ENCODE results near the gene NFIB. TPM values are rescaled to one million over a fixed set of nuclear protein-coding genes. Genes with fewer than 3 reads are reported as not detected.

Gene NFIB
- polyA plus RNA-seq, 4 donors: 17.7 to 53.9 (median 26.4) TPM

DNA sequence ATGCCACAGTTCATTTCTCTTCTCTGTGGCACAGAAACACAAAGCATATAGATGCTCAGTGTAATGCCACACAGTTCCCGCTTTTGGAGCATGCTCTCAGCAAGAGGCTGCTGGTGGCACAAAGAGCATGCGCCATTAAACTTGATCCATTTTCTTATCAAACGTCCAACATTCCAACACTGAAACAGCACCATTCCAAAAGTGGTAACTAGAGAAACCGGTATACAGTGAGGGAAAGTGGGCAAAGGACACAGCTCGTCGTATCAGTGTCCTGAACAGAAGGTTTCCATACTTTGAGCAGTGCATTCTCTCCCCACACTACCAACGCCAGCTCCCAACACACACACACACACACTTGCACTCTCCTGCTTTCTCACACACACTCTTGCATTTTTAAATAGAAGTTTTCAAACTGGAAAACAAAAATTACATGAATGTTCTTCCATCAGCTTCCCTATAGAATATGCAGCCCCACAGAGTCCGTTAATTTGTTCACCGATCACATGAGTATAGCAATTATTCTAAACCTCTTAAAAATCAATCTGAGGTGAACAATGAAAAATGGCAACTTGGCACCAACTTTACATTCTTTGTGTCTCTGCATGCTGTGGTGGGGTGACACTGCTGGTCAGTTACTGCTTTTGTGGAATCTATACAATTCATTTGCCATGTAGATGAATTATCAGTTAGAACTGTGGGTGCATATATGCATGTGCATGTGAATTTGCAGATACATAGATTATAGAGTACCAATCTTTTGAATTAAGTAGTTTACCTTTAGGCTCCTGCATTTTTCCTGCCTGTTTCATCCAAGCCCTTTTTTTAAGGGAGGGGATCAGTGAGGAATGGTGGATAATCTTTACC, 5.7 kb downstream of the NFIB start:
- no peak for DNase-seq (ENCODE audit: low read depth in 4 of 4, low spot score in 3 of 4)

DNA sequence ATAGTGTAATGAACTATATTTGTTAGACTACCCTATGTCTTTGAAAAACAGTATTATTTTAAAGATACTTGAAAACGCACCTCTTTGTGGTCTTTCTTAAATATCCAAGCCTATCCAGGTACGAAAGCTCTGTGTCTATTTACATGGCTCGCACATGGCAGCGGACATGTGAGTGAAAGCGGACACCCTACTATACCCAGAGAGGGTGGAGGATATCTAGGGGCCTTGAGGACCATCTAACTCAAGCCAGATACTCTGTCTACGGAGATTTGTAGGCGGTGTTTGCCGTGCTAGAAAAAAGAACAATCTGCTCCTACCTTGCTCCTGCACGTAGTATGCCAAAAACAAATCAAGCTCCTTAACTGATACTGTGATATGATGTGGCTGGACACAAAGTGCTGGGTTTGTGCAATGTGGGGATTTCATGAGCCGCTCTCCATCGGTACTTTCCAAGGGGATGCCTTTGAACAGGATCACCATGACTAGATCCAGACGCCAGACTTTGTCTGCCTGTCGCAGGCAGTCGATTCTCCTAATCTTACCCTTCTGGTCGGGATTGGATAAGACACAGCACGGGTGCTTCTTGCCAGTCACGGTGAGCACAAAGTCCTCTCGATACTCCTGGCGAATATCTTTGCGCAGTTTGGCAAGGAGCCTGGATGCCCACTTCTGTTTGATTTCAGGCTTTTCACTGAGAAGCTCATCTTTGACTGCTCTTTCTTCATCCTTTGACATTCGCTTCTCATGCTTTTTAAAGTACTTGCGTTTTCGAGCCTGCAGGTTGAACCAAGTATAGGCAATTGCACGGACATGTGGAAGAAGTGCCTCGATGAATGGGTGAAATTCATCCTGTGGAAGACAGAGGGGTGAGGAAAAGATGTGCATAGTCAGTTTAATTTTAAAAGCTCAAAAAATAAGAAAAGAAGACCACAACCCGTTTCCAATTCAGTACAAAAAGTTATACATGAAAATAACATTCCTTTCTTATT, 7.0 kb downstream of the NFIB start:
- no peak for DNase-seq (ENCODE audit: low read depth in 4 of 4, low spot score in 3 of 4)

DNA sequence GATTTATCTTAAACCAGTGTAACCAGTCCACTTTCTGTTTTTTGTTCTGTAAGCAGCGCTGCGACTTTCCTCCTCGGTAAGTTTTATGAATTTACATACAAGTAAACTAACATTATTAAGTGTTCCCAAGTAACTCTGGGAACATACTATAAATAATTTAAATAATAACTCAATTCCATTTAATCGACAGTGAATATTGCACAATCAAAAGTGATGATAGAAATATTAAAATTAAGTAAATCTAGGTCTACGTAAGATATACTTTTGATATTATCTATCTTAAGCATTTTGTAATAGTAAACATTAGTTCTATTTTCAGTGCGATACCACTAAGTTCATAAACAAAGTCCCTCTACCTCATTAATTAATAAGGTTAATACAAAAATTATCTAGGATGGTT, 7.8 kb downstream of the NFIB start:
- DNase-seq (ENCODE audit: low read depth in 4 of 4, low spot score in 3 of 4): no peak

DNA sequence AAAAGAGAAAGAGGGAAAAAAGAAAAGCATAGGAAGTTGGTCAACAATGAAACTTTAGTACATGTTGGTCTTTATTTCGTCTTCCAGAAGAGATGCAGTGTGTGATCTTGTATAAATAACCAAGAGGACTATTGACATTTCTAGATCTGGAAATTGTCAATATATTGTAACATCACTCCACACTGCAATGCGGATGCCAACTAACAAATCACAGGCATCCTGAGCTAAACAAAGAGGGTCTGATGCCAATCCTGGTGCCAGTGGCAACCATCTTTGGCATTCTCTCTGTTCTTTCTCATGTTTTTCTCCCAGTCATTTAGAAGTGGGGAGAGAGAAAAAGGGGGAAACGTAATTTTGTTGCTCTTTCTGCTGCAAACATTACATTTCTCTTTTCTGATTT, 9.7 kb downstream of the NFIB start:
- no peak for DNase-seq (ENCODE audit: low read depth in 4 of 4, low spot score in 3 of 4)

DNA sequence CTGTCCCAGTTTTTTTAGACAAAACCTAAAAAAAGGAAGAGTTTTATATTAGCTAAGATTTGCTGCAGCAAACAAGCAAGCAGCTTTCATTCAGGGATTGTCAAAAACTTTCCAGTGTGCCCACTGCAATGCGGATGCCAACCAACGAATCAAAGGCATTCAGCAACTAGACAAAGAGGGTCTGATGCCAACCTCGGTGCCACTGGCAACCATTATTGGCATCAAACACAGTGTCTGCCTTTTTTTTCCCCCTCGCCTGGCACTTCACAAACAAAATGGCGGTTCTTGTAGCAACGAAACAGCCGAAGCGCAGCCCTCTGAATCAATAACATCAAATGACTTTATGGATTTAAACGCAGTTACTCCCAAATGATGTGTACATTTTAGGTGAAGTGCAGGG, 10.4 kb downstream of the NFIB start:
- no peak for DNase-seq (ENCODE audit: low read depth in 4 of 4, low spot score in 3 of 4)

DNA sequence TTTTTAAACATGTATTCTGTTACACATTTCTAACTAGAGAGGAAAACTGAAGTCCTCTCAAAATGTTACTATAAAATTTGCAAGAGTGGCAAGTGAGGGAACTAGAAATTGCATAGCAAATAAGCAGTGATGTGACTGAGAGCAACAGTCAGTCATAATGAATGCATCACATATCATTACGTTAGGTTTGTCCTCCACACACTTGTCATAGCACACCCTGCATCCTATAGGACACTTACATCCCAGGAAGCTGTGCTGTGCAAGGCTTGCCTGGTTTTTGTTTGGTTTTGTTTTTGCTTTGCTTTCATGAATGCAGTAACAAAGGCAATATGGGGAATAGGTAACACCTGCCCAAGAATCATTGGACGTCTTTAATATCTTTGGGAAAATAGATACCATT, 10.8 kb downstream of the NFIB start:
- DNase-seq (ENCODE audit: low read depth in 4 of 4, low spot score in 3 of 4): no peak

DNA sequence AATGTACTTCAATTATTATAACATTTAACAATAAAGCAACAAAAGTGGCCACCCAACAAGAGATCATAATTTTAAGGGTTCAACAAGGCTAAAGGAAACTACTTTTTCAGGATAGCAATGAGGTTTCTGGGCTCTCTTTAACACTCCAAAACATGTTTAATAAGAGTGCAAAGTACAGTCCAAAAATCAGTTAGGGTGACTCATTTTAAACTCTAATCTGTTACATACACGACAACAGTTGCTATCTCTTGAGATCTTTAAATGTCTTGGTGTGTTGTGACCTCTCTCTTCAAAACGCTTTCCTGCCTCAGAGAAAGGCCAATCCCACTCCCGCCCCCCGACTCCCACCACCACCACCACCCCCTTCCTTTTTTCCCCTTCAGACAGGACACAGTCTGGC, 11.5 kb downstream of the NFIB start:
- no peak for DNase-seq (ENCODE audit: low read depth in 4 of 4, low spot score in 3 of 4)

DNA sequence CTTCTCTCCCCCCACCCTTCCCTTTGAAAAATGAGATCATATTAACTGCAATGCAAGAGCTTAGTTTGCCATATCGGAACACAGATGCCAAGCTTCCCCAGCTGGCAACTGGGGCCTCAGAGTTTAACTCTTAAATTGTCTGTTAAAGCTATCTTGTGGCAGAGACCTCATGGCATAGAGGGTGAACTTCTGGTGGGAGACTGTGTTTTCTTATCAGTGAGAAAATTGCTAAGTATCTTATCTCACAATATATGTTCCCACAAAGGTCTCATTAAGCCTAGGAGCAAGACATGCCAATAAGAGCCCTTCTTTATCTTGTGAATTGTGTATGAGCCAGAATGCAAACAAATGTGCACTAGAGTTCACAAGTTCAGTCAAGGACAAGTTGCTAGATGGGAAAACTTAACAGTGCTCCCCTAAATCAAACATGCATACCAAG, 12.3 kb downstream of the NFIB start:
- DNase-seq (ENCODE audit: low read depth in 4 of 4, low spot score in 3 of 4): no peak

DNA sequence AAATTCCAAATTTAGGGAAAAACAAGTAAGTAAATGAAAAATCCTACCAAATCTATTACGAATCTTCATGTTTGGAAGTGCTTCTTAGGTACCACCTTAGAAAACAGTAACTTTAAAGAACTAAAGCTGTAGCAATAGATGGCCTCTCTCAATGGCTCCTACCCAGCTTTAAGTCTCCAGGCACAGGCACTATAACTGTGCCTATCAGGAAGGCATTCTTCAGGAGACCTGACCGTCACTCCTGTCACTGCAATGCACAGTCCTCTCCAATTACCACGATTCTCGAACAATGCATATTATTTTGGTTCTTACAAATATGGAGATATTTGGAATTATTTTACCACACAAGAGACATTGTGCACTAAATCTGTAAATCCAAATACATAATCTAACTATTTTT, 12.9 kb downstream of the NFIB start:
- no peak for DNase-seq (ENCODE audit: low read depth in 4 of 4, low spot score in 3 of 4)

DNA sequence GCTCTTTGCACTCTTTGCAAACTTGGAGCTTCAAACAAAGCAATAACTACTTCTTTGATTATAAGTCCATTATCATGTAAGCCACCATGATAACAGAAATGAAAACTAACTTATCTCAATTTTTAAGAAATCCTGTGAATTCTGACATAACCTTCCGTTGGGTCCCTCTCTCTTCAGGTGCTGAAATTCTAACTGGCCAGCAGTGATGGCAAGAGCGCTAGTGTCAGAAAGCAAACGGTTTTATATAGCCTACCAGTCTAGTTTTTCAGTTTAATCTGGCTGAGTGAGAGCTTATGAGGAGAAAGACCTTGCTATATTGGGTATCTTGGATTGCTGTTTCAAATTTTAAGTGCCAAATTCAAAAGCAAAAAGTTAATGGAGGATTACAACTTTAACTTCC, 13.4 kb downstream of the NFIB start:
- DNase-seq (ENCODE audit: low read depth in 4 of 4, low spot score in 3 of 4): no peak

DNA sequence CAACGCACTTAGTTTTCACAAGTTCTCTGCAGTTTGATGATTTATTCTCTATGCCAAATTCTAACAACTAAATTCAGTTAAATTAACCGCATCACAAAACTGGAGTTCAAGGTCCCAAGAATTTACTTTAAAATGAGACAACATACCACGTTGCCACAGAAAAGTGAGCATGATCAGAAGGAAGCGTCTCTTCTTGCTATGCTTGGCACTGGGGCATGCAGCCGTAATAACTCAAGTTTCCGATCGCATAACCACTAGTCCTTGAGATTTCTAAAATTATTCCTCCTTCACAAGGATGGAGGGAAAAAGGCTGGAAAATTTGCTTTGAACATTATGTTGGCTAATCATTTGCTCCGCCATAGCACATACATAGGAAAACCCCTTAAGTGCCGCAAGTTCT, 13.9 kb downstream of the NFIB start:
- DNase-seq (ENCODE audit: low read depth in 4 of 4, low spot score in 3 of 4): no peak

DNA sequence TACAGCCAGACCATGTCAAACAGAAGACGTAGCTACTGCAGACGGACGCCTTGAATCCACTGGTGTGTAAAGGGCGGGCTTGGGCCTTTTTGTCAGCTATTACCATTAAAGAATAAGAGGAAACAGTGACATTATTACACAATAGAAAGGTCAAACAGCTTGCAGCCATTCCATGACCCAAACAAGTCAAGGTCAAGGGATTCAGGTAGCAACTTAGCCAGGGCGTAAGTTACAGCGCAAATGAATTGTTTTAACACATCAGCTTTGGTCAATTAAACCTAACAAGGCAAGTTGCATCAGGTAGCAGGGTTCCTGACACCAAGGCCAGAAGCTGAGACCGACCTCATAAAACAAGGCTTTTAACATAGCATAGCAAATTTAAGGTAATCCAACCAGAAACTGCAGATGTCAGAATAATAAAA, 15.3 kb downstream of the NFIB start:
- DNase-seq (ENCODE audit: low read depth in 4 of 4, low spot score in 3 of 4): no peak

DNA sequence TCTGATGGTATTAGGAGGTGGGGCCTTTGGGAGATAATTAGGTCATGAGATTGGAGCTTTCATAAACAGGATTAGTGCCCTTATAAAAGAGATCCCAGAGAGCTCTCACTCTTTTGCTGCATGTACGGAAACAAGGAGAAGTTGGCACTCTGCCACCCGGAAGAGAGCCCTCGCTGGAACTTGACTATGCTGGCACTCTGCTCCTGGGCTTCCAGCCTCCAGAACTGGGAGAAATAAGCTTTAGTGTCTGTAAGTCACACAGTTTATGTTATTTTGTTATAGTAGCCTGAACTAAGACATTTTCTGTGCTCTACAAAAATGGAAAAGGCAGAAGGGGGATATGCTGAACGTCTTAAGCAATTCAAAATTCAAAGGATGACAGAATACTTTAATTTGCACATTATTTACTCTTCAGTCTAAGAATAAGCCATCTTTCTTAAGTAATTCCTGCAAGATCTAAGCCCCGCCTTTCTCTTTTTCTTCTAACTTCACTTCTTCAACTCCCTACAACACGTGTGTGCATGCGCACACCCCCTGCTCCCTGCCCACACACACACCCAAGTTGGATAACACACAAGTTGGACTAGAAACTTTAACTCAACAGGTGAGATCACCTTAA, 17.3 kb downstream of the NFIB start:
- no peak for DNase-seq (ENCODE audit: low read depth in 4 of 4, low spot score in 3 of 4)

DNA sequence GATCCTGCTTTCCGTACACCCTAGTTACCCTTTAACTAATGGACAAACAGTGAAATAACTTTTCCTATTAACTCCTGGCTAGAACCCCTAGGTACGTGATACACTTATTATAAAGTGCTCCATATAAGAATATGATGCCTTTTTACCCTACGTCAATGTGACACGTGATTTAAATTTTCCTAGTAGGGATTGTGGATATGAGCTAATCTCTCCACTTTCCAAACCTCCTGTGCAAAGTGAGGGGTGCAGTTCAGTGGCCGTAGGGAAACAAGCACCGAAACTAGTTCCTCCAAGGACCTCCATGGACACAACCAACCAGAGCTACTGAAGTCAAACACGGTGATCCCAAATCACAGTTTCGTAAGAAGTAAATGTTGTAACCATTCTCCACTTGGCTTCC, 19.3 kb downstream of the NFIB start:
- no peak for DNase-seq (ENCODE audit: low read depth in 4 of 4, low spot score in 3 of 4)

DNA sequence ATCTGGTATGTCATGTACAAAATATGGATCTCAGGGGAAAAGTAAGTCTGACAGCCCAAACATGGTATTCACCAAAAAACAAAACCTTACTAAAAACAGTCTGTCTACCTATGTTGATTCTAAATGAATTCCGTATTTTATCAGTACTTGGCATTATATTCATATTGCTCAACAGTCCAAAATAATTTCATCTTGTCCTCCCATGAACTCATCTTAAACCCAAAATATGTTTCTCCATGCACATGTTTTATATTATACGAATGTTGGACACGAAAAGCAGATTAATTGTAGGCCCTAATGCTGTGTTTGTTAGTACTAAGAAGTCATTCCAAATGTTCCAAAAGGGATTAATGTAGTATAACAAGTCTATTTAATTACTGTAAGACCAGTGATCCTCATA, 20.1 kb downstream of the NFIB start:
- DNase-seq (ENCODE audit: low read depth in 4 of 4, low spot score in 3 of 4): no peak

DNA sequence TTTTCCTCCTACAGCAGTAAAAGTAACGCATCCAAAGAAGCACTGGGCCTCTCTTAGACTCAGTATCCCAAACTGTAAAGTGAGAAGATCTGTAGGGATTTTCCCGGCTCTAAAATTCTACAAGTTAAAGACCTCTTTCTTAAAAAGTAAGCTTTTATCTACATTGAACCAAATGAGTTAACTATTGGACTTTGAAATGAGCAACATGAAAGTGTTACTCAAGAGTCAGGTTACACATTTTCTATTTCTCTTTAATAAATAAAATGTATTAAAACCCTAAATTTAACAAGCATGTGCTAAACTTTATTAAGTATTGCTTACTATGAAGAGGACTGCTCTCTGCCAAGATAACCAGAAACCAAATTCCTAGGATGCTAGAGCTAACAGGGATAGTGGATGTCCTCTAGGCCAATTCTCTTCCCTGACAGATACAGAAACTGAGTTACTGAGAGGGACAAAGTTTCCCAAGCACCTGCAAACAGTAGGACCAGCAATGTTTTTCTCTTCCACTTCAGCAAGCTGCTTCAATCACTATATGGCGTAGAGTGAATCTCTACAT, 21.7 kb downstream of the NFIB start:
- no peak for DNase-seq (ENCODE audit: low read depth in 4 of 4, low spot score in 3 of 4)

DNA sequence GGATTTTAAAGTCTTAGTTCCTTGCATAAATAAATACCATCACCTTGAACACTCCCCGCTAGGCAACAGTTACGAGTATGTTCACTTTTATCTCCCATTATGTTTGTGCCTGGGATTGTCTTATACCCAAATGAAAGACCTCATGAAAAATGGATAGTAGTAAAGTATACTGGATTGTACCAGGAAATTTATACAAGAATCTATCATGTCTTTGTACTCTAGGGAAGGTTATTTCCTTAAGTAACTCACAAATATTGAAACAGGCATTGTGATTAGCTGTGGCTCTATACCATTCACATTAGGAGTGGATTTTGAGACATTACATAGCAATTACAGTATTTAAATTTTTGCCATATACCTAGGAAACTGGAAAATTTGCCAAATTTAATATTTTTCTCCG, 24.0 kb downstream of the NFIB start:
- no peak for DNase-seq (ENCODE audit: low read depth in 4 of 4, low spot score in 3 of 4)

DNA sequence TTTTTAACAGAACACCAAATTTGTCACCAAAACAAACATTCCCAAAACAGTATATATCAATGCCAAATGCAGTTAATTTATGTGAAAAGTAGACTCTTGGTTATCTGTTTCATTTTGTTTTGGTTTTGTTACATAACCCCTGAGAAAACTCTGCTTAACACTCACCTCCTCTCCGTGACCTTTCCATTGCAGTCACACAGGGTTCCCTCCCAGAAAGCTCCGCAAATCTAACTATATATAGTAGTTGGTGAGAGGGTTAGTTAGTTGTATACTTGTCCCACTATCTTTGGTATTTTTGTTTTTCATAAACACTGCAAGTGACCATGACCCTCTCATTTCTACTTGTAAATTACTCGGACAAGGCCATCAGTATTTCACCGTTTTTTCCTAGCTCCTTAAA, 25.5 kb downstream of the NFIB start:
- no peak for DNase-seq (ENCODE audit: low read depth in 4 of 4, low spot score in 3 of 4)

DNA sequence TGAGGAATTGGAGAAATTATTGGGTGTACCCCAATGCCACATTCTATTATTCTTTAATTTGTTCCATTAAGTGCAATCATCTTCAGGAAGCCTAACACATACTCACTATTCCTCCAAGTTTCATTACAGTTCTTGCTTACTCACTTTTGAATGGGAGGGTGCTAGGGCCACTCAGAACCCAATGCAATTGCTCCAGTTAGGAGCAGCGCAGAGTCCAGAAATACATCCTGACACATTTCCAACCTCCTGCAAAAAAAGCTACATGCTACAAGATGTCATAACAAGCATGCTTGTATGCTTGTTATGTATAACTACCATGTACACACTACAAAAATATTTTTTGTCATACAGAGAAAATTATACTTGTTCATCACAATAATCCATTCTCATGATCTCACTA, 27.8 kb downstream of the NFIB start:
- DNase-seq (ENCODE audit: low read depth in 4 of 4, low spot score in 3 of 4): no peak

DNA sequence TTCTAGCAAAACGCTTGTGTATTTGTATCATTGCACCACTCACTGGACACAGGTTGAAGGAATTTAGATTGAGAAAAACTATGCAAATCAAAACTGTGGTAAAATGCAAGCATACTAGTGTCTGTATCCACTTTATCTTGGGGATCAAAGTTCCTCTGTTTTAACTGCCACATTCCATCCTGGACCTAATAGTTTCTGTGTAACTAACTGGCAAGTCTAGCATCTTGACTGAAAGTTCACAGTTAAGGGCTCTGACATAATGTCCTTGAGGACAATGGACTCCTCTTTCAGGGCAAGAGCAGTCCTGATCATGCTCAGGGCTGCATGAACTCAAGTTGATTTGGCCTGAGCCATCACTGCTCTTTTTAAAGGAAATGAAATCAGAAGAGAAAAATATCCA, 30.7 kb downstream of the NFIB start:
- DNase-seq (ENCODE audit: low read depth in 4 of 4, low spot score in 3 of 4): no peak

DNA sequence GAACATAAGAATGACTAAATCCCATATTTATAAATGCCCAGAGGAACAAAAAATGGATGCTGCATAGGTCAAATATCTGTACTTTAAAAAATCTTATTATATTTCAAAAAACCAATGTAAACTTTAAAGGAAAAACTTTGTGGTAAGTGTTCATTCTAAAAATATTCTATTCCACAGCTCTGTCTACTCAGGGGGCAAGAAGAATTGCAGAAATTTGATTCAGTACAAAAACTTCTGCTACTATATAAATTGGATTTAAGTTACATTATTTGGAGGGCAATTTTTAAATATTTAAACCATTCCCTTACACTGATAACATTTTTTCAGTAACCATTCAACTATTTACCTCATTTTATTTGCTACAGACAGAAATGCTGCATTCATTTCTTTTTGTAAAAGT, 32.1 kb downstream of the NFIB start:
- no peak for DNase-seq (ENCODE audit: low read depth in 4 of 4, low spot score in 3 of 4)
